ENCODE data around the gene RELL2.
A peak's percentile ranks its signal among the peaks of the same experiment; 100 is the strongest.

RELL2 gene

GRCh38 chr5:141681295-141681694 lies 44.5 kb downstream of the RELL2 start:
- DNase-seq: no peak

- DNase-seq: peak in 1 of 2 experiments; percentile 60
These were observed 45.2 kb downstream of the RELL2 start, which contains the start of gene ARAP3 for GRCh38 chr5:141681695-141682641. Gene ARAP3, minus strand, starts transcription at chr5:141682230. Its CDS starts 1,744 bp downstream, at chr5:141680486.

GRCh38 chr5:141683596-141684141 lies 46.9 kb downstream of the RELL2 start:
- no peak for DNase-seq

GRCh38 chr5:141685591-141685990 lies 48.8 kb downstream of the RELL2 start:
- DNase-seq: no peak

- no peak for DNase-seq
These were observed 50.0 kb downstream of the RELL2 start for GRCh38 chr5:141686648-141687416.

Data from NCI-H526 (cell line).